Cardiac muscle cell (in vitro differentiated cells and primary cell): ENCODE data around the gene DBNL. TPM values are rescaled to one million over a fixed set of nuclear protein-coding genes. Genes with fewer than 3 reads are reported as not detected.

Experiments
- DNase-seq, 2 donors: peaks; one replicate each; pipeline versions ENCODE4 v3.0.0 to v3.0.0-alpha.2; 2010 to 2017; ENCODE audit warnings: low read depth in 1 of 2, low spot score in 1 of 2
- H3K27ac ChIP-seq: fragments of 200-600 bp; sonication (generic); 2 replicates; pipeline ENCODE4 v1.5.1; 2016
- H3K27me3 ChIP-seq: fragments of 200-600 bp; sonication (generic); 2 replicates; pipeline ENCODE4 v1.6.0; 2016; ENCODE audit warnings: control low read depth
- H3K36me3 ChIP-seq: fragments of 200-600 bp; sonication (generic); 2 replicates; pipeline ENCODE4 v1.5.1; 2016; ENCODE audit warnings: control low read depth
- H3K4me1 ChIP-seq: fragments of 200-600 bp; sonication (generic); 2 replicates; pipeline ENCODE4 v1.8.1; 2017; ENCODE audit warnings: low read depth, mild to moderate bottlenecking, mixed run types
- H3K4me3 ChIP-seq: fragments of 200-600 bp; sonication (generic); 2 replicates; pipeline ENCODE4 v1.5.1; 2016; ENCODE audit warnings: mild to moderate bottlenecking
- H3K9me3 ChIP-seq: fragments of 200-600 bp; sonication (generic); 2 replicates; pipeline ENCODE4 v1.5.1; 2017; ENCODE audit warnings: low read depth, mild to moderate bottlenecking, control low read depth
- polyA plus RNA-seq: library from polyadenylated mRNA; unstranded; fragments of >200 nt; fragmentation: Nextera tagmentation; extraction: Ambion mirVana; gene quantifications from 2 replicates; pipeline ENCODE4 v1.2.1, GENCODE V29; 2016
- total RNA-seq: library from RNA; depleted of rRNA; stranded (reverse); fragments of >200 nt; gene quantifications from 2 replicates; pipeline ENCODE4 v1.2.3, GENCODE V29; 2016
- TF ChIP-seq, protein P1 (sequence below): IDR thresholded peaks from 2 replicates; pipeline ENCODE4 v1.5.1; 2012; ENCODE audit warnings: low read depth, mild to moderate bottlenecking, low read length

Gene DBNL
- total and polyA plus RNA-seq, 2 experiments from 2014 or later, result 129 to 130 TPM

DNA sequence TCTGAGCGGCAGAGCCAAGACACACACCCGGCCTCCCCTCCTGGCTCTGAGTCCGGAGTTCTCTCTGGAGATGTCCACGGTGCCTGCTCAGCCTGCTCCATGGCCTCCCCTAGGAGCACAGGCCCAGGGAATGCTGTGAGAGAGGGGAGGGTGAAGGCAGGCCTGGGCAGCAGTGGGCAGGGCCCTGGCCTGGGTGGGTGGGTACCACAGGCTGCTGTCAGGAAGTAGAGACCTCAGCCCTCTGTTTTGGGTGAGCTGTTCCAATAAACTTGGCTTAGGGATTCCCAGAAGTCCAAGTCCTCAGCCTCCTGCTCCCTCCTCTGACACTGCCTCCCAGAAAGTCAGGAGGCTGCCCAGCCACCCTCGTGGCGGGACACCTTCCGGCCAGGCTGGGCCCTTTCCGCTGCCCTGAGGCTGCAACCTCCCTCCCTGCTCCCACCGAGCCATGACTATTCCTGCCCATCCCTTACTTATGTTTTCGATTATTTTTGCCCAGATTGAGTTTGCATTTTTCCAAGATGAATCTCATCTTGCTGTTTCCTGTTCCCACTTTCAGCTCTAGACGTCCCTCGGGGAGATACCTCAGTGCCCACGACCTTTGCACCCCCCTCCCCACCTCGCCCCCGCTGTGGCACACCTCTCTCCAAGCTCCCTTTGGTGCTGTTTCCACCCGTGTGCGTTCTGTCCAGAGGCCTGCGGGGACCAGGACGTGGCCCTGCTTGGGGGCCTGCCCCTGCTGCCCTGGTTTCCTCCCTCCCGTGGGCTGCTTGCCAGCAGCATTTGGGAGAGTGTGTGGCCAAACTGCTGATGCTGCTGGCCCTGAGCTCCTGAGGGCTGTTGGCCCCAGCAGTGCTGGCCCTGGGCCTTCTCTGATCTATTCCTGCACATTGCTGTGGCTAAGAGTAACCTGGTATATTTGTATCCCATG, 43.7 kb downstream of the DBNL start:
- no peak overlapping the region for H3K27ac ChIP-seq

GRCh38 chr7:44093102-44093641, 48.7 kb downstream of the DBNL start:
- H3K4me3 ChIP-seq, result no peak overlapping the region
- DNase-seq, result no peak
- TF ChIP-seq, protein P1, sequence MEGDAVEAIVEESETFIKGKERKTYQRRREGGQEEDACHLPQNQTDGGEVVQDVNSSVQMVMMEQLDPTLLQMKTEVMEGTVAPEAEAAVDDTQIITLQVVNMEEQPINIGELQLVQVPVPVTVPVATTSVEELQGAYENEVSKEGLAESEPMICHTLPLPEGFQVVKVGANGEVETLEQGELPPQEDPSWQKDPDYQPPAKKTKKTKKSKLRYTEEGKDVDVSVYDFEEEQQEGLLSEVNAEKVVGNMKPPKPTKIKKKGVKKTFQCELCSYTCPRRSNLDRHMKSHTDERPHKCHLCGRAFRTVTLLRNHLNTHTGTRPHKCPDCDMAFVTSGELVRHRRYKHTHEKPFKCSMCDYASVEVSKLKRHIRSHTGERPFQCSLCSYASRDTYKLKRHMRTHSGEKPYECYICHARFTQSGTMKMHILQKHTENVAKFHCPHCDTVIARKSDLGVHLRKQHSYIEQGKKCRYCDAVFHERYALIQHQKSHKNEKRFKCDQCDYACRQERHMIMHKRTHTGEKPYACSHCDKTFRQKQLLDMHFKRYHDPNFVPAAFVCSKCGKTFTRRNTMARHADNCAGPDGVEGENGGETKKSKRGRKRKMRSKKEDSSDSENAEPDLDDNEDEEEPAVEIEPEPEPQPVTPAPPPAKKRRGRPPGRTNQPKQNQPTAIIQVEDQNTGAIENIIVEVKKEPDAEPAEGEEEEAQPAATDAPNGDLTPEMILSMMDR, result no peak
- no peaks in the 10 kb centered on the region for H3K36me3 ChIP-seq
- H3K9me3 ChIP-seq, result no peaks in the 10 kb centered on the region
- H3K4me1 ChIP-seq, result peaks cover 2% of the 10 kb centered on the region
- no peak overlapping the region for H3K27ac ChIP-seq
- H3K27me3 ChIP-seq, result no peaks in the 10 kb centered on the region

More for the DNA sequence above, 43.7 kb downstream of the DBNL start:
- TF ChIP-seq, protein P1, result no peak
- H3K9me3 ChIP-seq, result no peaks in the 10 kb centered on the region
- H3K4me1 ChIP-seq, result no peaks in the 10 kb centered on the region
- H3K4me3 ChIP-seq, result no peak overlapping the region
- H3K36me3 ChIP-seq, result no peaks in the 10 kb centered on the region
- peak in 1 of 2 donors; percentile 87 for DNase-seq
- H3K27me3 ChIP-seq, result no peaks in the 10 kb centered on the region

- no peak overlapping the region for H3K27ac ChIP-seq
- no peaks in the 10 kb centered on the region for H3K9me3 ChIP-seq
- H3K27me3 ChIP-seq, result no peaks in the 10 kb centered on the region
- H3K4me3 ChIP-seq, result no peak overlapping the region
- H3K4me1 ChIP-seq, result peaks cover 2% of the 10 kb centered on the region
- no peak for DNase-seq
- TF ChIP-seq, protein P1, result no peak
- H3K36me3 ChIP-seq, result no peaks in the 10 kb centered on the region
These were observed 49.9 kb downstream of the DBNL start for GRCh38 chr7:44094365-44094764.

DNA sequence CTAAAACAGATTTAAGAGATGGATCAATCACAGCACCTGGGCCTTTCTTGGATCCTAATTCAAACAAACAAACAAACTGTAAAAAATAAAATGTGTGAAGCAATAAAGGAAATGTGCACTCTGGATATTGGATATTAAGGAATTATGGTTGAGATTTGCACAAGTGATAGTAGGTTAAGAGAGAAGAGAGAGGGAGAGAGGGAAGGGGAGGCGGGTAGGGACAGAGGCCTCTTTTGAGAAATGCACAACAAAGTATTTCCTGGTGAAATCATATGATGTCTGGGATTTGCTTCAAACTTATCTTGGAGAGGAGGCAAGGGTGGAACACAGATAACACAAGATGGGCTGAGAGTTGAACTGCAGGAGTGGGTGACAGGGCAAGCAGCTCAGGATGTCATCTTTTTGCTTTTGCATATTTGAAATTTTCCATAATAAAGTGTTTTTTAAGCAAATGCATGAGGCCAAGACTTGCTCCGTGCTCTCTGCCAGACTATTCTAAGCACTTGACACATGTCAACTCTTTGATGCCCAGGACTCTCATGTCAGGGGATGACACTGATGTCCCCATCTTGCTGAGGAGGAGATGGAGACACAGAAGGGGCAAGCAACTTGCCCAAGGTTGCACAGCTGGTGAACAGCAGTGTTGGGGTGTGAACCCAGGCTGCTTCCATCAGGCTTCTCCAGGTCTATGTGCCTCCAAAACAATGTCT, 50.5 kb downstream of the DBNL start:
- DNase-seq, result no peak
- H3K9me3 ChIP-seq, result no peaks in the 10 kb centered on the region
- H3K36me3 ChIP-seq, result no peaks in the 10 kb centered on the region
- H3K27ac ChIP-seq, result no peak overlapping the region
- no peak overlapping the region for H3K4me3 ChIP-seq
- TF ChIP-seq, protein P1, result no peak
- H3K27me3 ChIP-seq, result no peaks in the 10 kb centered on the region
- H3K4me1 ChIP-seq, result peaks cover 2% of the 10 kb centered on the region

DNA sequence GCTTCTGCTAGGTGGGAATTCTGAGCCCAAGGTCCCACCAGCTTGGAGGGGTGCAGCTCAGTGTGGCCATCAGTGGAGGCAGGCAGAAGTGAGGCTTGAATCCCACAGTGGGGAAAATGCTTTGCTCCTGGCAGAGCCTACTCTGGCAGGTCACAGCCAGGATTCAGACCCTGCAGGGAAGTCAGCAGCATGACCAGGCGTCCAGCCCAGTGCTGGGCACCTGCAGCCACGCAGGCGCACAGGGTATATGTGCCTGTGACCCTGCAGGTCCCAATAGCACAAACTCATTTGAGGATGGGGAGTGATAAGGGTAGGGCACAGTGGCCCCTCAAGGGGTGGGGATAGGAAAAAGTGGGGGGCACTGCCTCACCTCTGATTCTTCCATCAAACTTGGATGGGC, 51.3 kb downstream of the DBNL start:
- H3K27ac ChIP-seq, result no peak overlapping the region
- DNase-seq, result no peak
- peaks cover 2% of the 10 kb centered on the region for H3K4me1 ChIP-seq
- H3K4me3 ChIP-seq, result no peak overlapping the region
- no peaks in the 10 kb centered on the region for H3K27me3 ChIP-seq
- H3K9me3 ChIP-seq, result no peaks in the 10 kb centered on the region
- H3K36me3 ChIP-seq, result no peaks in the 10 kb centered on the region
- TF ChIP-seq, protein P1, result no peak
